HepG2 (cell line): ENCODE measurements around the gene VAMP5. TPM values are rescaled to one million over a fixed set of nuclear protein-coding genes. Genes with fewer than 3 reads are reported as not detected.

Experiments used
- JUN ChIP-seq: sonication (generic); formaldehyde crosslinking; IDR thresholded peaks from 2 replicates; pipeline ENCODE4 v1.4.0; 2020; ENCODE audit warnings: mild to moderate bottlenecking, missing genetic modification reagents
- KDM1A ChIP-seq: IDR thresholded peaks from 2 replicates; pipeline ENCODE4 v1.6.1; 2016; ENCODE audit warnings: missing compliant biosample characterization
- MED1 ChIP-seq: sonication (generic); formaldehyde crosslinking; IDR thresholded peaks from 2 replicates; pipeline ENCODE4 v1.4.0; 2020; ENCODE audit warnings: missing genetic modification reagents
- ZNF772 ChIP-seq: sonication (generic); formaldehyde crosslinking; IDR thresholded peaks from 2 replicates; pipeline ENCODE4 v1.5.0; 2020; ENCODE audit warnings: mild to moderate bottlenecking, missing genetic modification reagents
- ZSCAN25 ChIP-seq: sonication (generic); formaldehyde crosslinking; IDR thresholded peaks from 2 replicates; pipeline ENCODE4 v1.8.0; 2022; ENCODE audit warnings: mild to moderate bottlenecking, missing genetic modification reagents
- polyA plus RNA-seq, 8 experiments: library from polyadenylated mRNA; depleted of rRNA in 3 of 8; stranded (reverse) in 7 of 8; unstranded in 1 of 8; fragments of >200 nt; fragmentation: Illumina TruSeq in 4 of 8; extraction: Trizol in 4 of 8; gene quantifications; 2 replicates each; pipeline versions ENCODE4 v1.2.1 to v1.2.3, GENCODE V29; 2011 to 2016; ENCODE audit warnings: low read depth in 4 of 8, missing spikeins in 1 of 8, mixed read lengths in 1 of 8; ENCODE audit not compliant: insufficient read depth in 1 of 8
- total RNA-seq, 5 experiments: library from RNA; depleted of rRNA; stranded (reverse); fragments of >200 nt; fragmentation: Illumina TruSeq; extraction: Trizol; gene quantifications; 2 replicates each; pipeline ENCODE4 v1.2.3, GENCODE V29; 2016; ENCODE audit warnings: low read depth in 1 of 5
- TF ChIP-seq, protein P1 (sequence below): sonication (generic); formaldehyde crosslinking; IDR thresholded peaks from 2 replicates; pipeline ENCODE4 v1.9.0; 2021; ENCODE audit warnings: mild to moderate bottlenecking, missing genetic modification reagents
- TF ChIP-seq, protein P2 (sequence below): sonication (generic); formaldehyde crosslinking; IDR thresholded peaks from 2 replicates; pipeline ENCODE4 v1.4.0; 2020; ENCODE audit warnings: mild to moderate bottlenecking, missing genetic modification reagents, borderline replicate concordance

Gene VAMP5
- total and polyA plus RNA-seq, 2 of the 13 experiments (the other 11 are each of a cell fraction or from before 2014, with no cell fraction given): 7.2 to 56.7 TPM

DNA sequence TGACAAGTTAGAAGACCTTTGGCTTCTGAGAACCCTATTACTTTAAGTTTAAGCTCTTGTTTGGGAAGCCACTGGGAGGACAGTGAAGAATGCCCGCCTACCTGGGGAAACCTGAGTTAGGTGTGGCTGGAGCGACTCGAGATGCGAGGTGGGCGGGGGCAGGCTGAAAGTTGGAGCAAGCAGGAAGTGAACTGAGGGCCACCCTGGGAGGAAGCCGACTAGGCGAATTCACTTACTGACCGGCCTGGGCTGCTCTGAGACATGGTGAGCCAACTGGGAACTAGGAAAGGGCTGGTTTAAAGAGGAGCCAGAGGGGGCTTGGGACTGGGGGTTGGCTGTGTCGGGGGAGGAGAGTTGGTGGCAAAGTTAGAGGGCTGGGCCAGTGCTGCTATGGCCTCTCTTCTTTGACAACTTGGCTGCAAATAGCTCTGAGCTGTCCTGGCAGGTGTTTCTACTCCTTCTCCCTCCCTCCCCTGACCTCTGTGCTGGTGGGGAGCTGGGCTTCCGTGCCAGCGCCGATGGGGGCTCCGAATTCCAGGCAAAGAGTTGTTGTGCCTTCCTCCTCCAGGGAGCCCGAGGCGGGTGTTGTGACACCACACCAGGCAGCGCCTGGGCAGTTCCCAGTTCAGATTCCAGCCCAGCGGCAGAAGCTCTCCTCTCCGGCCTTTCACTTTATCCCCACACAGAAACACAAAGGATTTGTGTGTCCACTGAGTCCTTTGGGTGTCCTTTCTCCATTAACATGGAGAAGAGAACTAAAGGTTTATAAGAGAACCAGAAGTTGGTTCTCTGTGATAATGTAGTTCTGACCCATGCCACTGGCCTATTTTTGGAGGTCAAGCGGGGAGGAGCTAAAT is 6.6 kb upstream of the VAMP5 start, which contains the start of gene VAMP8 (continued):
- TF ChIP-seq, protein P1, sequence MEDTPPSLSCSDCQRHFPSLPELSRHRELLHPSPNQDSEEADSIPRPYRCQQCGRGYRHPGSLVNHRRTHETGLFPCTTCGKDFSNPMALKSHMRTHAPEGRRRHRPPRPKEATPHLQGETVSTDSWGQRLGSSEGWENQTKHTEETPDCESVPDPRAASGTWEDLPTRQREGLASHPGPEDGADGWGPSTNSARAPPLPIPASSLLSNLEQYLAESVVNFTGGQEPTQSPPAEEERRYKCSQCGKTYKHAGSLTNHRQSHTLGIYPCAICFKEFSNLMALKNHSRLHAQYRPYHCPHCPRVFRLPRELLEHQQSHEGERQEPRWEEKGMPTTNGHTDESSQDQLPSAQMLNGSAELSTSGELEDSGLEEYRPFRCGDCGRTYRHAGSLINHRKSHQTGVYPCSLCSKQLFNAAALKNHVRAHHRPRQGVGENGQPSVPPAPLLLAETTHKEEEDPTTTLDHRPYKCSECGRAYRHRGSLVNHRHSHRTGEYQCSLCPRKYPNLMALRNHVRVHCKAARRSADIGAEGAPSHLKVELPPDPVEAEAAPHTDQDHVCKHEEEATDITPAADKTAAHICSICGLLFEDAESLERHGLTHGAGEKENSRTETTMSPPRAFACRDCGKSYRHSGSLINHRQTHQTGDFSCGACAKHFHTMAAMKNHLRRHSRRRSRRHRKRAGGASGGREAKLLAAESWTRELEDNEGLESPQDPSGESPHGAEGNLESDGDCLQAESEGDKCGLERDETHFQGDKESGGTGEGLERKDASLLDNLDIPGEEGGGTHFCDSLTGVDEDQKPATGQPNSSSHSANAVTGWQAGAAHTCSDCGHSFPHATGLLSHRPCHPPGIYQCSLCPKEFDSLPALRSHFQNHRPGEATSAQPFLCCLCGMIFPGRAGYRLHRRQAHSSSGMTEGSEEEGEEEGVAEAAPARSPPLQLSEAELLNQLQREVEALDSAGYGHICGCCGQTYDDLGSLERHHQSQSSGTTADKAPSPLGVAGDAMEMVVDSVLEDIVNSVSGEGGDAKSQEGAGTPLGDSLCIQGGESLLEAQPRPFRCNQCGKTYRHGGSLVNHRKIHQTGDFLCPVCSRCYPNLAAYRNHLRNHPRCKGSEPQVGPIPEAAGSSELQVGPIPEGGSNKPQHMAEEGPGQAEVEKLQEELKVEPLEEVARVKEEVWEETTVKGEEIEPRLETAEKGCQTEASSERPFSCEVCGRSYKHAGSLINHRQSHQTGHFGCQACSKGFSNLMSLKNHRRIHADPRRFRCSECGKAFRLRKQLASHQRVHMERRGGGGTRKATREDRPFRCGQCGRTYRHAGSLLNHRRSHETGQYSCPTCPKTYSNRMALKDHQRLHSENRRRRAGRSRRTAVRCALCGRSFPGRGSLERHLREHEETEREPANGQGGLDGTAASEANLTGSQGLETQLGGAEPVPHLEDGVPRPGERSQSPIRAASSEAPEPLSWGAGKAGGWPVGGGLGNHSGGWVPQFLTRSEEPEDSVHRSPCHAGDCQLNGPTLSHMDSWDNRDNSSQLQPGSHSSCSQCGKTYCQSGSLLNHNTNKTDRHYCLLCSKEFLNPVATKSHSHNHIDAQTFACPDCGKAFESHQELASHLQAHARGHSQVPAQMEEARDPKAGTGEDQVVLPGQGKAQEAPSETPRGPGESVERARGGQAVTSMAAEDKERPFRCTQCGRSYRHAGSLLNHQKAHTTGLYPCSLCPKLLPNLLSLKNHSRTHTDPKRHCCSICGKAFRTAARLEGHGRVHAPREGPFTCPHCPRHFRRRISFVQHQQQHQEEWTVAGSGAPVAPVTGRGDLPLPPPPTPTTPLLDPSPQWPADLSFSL (CRISPR knock-in tag): peak; percentile 73; the same call in 1 of the 2 replicates
- TF ChIP-seq KDM1A (CRISPR knock-in tag): no peak
- peak; percentile 71; the same call in 1 of the 2 replicates for TF ChIP-seq ZNF772 (CRISPR knock-in tag)
- TF ChIP-seq ZSCAN25 (CRISPR knock-in tag): no peak
- no peak for TF ChIP-seq JUN (CRISPR knock-in tag)
- TF ChIP-seq, protein P2, sequence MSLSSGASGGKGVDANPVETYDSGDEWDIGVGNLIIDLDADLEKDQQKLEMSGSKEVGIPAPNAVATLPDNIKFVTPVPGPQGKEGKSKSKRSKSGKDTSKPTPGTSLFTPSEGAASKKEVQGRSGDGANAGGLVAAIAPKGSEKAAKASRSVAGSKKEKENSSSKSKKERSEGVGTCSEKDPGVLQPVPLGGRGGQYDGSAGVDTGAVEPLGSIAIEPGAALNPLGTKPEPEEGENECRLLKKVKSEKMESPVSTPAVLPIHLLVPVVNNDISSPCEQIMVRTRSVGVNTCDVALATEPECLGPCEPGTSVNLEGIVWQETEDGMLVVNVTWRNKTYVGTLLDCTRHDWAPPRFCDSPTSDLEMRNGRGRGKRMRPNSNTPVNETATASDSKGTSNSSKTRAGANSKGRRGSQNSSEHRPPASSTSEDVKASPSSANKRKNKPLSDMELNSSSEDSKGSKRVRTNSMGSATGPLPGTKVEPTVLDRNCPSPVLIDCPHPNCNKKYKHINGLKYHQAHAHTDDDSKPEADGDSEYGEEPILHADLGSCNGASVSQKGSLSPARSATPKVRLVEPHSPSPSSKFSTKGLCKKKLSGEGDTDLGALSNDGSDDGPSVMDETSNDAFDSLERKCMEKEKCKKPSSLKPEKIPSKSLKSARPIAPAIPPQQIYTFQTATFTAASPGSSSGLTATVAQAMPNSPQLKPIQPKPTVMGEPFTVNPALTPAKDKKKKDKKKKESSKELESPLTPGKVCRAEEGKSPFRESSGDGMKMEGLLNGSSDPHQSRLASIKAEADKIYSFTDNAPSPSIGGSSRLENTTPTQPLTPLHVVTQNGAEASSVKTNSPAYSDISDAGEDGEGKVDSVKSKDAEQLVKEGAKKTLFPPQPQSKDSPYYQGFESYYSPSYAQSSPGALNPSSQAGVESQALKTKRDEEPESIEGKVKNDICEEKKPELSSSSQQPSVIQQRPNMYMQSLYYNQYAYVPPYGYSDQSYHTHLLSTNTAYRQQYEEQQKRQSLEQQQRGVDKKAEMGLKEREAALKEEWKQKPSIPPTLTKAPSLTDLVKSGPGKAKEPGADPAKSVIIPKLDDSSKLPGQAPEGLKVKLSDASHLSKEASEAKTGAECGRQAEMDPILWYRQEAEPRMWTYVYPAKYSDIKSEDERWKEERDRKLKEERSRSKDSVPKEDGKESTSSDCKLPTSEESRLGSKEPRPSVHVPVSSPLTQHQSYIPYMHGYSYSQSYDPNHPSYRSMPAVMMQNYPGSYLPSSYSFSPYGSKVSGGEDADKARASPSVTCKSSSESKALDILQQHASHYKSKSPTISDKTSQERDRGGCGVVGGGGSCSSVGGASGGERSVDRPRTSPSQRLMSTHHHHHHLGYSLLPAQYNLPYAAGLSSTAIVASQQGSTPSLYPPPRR (CRISPR knock-in tag): 0 out of 2 replicates have a peak, but pooled peaks have one; percentile 2
- peak; percentile 11; the same call in 1 of the 2 replicates for TF ChIP-seq MED1
